Stimulated activated CD4-positive, alpha-beta T cell treated with anti-CD3 and anti-CD28 coated beads, TNF-alpha, amount 100 ng/mL, for 4 hours (primary cell): Measurements from ENCODE around the gene TANGO6.
"Not testable (repeated sequence)": the region's sequence is repeated elsewhere in the genome, so short reads cannot be mapped to it uniquely, and the experiment has no call there.

ENCODE experiments used
- DNase-seq, 3 experiments: peaks; one replicate each; pipeline ENCODE4 v3.0.0-alpha.2; 2020; ENCODE audit warnings: low read depth in 3 of 3

Gene TANGO6

GRCh38 chr16:69012906-69013305, 169.6 kb downstream of the TANGO6 start:
- no peak for DNase-seq

DNA sequence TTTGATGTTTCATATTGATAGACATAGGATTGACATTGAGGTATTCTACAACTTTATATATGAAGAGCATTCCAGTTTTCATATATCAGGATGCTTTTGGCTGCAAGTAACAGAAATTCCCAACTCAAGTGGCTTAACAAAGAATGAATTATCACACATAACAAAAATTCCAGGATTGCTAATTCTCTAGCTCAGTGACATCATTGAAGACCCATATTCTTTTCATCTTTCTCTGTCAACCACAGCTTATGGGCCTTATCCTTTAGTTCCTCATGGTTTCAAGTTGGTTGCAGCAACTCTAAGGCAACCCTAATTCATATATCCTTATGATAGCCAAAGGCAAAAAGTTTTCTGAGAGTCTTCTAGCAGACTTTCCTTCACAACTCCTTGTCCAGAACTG, 170.7 kb downstream of the TANGO6 start:
- no peak for DNase-seq

DNA sequence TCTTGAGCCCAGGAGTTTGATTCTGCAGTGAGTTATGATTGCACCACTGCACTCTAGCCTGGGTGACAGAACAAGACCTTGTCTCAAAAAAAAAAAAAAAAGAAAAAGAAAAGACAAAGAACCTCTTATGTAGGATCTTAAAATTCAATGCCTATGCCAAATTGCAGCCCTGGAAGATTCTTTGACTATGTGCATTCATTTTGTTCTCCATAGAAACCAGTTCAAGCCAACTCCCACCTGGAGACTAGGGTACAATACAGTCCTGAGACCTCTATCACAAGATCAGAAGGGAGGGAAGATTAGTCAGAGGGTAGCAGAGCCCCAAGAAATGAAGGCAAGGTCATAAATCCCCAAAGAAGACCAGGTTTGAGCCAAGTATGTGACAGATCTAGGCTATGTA, 171.5 kb downstream of the TANGO6 start:
- DNase-seq = no peak

DNA sequence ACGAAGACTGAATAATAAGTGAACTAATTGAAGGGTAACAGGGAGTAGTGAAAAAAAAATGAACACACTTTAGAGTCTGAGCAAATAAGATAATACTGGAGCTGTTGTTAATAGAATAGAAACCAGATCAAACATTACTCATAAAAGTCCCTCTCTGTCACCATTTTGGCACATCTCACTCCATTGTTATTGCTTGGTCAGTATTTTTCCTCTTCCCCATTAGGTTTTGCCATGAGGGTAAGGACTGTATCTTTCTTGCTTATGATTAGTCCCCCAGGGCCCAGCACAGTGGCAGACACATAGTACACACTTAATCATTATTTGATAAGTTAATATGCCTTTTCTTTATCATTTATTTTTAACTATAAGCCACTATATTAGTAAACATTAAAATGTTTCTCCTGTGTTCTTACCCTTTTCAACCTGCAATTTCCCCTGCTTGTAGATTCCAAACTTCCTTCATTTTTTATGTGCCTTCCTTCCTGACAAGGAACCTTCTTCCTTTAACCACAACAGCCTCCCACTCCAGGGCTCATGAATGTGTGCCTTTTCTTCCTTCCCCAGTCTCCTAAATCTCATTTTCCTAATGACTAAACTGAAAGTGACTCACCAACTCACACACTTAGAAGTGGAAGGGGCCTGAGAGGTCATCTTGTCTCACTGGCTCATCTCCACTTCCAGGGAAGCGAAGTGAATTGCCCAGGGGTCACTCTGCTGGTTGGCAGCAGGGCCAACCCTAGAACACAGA, 173.9 kb downstream of the TANGO6 start:
- DNase-seq = no peak

DNA sequence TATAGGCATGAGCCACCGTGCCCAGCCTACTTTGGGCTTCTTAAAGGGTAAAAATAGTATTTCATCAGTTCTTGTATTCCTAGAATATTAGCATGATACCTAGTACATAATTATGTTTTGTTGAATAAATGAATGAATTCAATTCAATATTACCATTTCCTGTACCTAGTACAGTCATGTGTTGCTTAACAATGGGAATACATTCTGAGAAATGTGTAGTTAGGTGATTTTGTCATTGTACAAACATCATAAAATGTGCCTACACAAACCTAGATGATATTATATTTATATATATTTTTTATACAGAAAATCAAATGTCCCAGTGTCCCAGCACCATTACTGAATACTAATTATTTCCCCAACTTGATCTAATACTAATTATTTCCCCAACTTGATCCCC, 176.5 kb downstream of the TANGO6 start:
- DNase-seq = no peak

DNA sequence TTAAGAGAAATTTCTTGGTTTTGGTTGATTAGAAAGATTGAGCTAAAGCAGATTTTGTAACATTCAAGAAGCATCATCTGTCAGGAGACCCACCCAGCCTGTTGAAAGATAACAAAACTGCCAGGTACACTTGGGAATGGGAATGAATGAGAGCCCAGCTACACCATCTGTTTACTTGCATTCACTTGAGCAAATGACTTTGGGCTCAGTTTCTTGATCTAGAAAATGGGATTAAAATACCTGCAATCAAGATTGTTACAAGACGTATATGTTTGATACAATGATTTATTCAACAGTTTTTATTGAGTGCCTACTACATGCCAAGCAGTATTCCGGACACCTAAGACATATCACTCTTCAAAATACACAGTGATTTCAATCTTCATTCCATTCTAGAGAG, 185.8 kb downstream of the TANGO6 start:
- DNase-seq = no peak

DNA sequence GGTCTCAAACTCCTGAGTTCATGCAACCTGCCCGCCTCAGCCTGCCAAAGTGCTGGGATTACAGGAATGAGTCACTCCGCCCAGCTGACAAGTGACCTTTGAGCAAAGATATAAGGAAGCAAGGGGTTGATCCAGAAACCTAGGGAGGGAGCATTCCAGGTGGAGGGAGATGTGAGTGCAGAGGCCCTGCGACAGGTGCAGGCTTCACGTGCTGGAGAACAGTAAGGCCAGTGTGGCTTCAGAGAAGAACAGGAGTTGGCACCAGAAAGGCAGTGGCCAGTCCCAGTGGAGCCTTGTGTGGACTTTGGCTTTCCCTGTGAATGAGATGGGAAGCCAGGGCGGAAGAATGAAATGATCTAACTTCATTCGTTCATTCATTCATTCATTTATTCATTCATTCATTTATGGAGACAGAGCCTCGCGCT, 188.6 kb downstream of the TANGO6 start:
- DNase-seq = no peak

- DNase-seq = no peak
Measured at GRCh38 chr16:69033151-69033949, 190.0 kb downstream of the TANGO6 start.

DNA sequence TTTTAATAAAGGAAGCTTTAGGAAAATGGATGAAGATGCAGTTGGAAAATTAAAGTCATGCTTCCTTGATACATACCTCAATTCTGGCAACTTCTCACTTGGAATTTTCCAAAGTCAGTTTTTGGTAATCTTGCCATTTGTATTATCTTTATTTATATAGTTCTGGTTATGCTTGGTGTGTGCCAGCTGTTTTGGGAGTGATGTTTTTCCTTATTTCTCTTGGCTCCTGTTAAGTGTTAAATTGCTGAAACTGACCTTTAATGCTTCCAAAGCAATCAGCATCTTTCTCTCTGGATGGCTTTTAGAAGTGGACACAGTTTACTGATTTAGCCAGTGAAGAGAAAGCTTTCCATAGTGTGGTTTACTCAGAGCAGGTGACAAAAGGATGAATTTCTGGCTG, 192.0 kb downstream of the TANGO6 start:
- DNase-seq = no peak

DNA sequence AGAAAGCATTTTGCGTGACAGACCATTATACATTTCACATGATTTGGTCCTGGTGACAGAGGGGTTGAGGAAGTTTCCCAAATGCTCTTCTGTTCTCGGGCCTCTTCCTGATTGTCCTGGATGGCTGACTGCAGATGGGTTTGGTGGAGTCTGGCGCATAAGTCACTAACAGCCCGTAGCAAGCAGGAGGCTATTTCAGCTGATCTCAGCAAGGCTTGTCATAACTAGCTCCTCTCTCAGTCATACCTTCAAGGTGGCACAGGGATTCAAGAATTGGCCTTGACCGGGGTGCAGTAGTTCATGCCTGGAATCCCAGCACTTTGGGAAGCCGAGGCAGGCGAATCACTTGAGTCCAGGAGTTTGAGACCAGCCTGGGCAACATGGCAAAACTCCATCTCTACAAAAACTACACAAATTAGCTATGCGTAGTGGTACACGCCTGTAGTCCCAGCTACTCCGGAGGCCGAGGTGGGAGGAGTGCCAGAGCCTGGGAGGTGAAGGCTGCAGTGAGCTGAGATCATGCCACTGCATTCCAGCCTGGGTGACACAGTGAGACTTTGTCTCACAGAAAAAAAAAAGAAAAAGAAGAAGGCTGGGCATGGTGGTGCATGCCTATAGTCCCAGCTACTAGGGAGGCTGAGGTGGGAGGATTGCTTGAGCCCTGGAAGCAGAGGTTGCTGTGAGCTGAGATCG, 193.2 kb downstream of the TANGO6 start:
- DNase-seq = no peak

DNA sequence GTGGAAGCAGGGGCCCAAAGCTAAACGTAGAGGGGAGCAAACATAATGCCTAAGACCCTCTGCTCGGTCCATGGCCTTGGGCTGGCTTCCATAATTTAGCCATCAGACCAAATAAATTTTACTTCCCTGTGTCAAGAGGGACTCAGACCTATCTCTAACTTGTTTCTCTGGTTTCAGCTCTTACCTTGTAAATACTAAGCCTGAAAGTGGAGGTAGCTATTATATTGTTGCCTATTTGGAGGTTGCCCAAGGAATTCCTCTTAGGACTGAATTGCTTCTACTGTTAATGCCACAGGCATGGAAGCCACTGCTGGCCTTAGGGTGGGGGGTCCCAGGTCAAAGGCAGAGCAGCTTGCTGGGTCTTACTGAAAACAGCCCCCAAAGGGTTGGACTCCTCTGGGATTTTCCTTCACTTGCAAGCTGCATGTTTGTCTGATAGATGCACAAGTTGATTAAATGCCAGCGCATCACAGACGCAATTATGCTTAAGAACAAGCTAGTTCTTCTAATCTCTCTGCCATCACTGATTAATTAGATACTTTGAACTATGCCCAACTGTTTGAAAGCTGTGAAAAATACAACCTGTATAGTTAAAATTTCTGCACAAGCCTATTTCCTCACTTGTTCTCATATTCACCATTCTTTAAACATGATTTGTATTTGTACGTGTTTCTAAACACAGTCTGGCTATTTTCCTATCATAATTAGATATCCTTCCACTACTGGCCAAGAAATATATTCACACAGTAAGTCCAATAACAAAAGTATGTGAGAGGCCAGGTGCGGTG, 194.2 kb downstream of the TANGO6 start:
- no peak for DNase-seq

- no peak for DNase-seq
Measured at GRCh38 chr16:69039333-69039941, 196.1 kb downstream of the TANGO6 start.

DNA sequence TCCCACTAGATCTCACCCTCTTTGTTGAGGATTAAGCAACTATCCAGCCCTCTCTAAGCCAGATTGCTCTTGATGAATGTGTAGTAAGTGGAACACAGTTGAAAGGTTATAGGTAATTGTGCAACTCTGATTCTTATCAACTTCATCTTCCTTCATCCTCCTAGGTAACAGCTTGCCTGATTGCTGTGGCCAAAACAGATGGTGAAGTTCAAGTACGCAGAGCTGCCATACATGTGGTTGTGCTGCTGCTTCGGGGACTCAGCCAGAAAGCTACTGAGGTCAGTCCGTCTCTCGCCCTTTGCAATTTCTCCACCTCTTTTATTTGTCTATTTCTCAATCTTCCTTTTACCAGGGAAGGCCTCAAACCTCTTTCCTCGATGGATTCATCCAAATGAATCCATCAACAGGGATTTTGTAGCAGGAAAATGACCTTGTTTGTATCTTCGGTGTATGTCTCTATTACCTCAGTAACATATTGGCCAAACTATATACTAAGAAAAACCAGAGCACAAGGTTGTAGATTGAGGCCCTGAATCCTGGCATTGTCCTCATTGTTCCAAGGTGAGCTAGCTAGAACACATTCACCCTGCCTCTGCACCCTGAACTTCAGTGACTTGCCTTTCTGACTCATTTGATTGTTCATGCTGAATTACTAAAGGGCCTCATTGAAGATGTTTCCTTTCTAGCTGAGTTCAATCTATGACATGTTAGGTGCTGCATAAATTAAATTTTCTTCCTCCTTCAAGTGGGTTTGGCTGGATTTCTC, 197.0 kb downstream of the TANGO6 start:
- DNase-seq = no peak

DNA sequence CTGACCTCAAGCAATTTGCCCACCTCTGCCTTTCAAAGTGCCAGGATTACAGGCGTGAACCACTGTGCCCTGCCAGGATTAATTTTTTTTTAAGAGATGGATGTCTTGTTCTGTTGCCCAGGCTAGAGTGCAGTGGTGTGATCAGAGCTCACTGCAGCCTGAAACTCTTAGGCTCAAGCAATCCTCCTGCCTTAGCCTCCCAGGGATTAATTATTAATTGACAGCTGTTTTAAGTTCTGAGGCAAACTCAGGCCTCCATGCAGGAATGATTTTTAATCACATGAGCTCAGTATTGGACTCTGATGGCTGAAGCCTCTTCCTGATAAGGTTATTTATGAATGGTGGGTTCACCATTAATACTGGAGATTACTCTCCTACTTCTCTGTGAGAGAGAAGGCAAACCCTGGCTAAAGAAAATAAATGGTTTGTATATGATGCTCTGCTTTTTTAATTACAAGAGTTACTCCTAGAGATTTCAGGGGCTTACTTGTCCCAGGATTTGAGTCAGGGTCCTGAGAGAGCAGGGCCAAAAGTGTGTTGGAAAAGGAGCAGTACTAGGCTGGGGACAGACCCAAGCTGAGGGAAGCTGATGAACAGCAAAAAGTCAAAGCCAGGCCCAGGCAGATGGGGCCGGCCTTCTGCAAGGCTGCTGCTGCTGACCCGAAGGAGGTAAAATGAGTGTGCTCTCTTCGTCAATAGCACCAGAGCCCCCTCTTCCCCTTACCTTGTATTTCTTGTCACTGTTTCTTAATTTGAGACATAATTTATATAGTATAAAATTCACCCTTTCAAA, 205.2 kb downstream of the TANGO6 start:
- DNase-seq = no peak

DNA sequence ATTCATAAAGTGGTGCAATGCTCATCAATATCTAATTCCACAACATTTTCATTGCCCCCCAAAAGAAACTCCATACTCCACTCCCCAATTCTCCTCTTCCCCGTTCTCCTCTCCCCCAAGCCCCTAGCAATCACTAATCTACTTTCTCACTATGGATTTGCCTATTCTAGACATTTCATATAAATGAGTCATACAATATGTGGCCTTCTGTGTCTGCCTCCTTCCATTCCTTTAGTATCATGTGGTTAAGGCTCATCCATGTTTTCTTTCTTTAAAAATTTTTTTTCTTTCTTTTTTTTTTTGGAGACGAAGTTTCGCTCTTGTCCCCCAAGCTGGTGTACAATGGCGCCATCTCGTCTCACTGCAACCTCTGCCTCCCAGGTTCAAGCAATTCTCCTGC, 205.8 kb downstream of the TANGO6 start:
- no peak for DNase-seq

GRCh38 chr16:69049603-69050375, 206.5 kb downstream of the TANGO6 start:
- no peak for DNase-seq

DNA sequence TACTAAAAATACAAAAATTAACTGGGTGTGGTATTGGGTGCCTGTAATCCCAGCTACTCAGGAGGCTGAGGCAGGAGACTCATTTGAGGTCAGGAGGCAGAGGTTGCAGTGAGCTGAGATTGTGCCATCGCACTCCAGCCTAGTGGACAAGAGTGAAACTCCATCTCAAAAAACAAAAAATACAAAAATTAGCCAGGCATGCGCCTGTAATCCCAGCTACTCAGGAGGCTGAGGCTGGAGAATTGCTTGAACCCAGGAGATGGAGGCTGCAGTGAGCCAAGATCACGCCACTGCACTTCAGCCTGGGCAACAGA, 208.1 kb downstream of the TANGO6 start:
- not testable (repeated sequence) for DNase-seq

DNA sequence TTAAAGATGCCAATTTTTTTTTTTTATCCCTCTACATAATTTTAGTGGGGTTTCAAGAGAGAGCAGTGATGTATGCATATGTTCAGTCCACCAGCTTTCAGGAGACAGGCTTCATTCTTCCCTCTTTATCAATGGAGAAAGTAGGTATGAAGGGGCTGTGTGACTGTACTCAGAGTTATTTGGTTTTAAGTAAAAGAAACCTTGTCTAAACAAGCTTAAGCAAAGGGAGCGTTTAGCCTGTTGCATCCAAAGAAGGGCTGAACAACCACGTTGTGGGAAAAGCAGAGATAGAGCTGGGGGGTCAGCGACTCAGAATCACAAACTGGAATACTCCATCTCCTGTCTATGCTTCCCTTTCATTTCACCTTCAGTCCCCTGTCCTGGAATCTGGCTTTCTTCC, 211.7 kb downstream of the TANGO6 start:
- DNase-seq = no peak

- no peak for DNase-seq
Measured at GRCh38 chr16:69055980-69056379, 212.6 kb downstream of the TANGO6 start.
